HG02763 (cell line): ENCODE measurements around the gene LSM2.
A peak's percentile ranks its signal among the peaks of the same experiment; 100 is the strongest.
"Not testable (repeated sequence)": the region's sequence is repeated elsewhere in the genome, so short reads cannot be mapped to it uniquely, and the experiment has no call there.

ENCODE experiments used
- ATAC-seq: cut with Tn5 transposase; IDR thresholded peaks from one replicate; pipeline ENCODE4 v1.9.1; 2021; ENCODE audit warnings: mild to moderate bottlenecking, moderate library complexity; ENCODE audit not compliant: unreplicated experiment

The LSM2 gene

DNA sequence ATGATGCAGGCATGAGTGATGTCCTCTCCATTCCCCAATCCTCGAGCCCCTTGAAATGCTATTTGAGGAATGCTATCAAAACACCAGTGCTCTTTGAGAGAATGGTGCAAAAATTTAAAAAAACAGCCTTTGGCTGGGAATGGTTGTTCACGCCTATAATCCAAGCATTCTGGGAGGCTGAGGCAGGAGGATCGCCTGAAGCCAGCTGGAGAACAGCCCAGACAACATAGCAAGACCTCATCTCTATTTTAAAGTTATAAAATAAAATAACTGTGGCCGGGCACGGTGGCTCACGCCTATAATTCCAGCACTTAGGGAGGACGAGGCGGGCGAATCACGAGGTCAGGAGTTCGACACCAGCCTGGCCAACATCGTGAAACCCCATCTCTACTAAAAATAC, 7.0 kb downstream of the LSM2 start:
- ATAC-seq: no peak

DNA sequence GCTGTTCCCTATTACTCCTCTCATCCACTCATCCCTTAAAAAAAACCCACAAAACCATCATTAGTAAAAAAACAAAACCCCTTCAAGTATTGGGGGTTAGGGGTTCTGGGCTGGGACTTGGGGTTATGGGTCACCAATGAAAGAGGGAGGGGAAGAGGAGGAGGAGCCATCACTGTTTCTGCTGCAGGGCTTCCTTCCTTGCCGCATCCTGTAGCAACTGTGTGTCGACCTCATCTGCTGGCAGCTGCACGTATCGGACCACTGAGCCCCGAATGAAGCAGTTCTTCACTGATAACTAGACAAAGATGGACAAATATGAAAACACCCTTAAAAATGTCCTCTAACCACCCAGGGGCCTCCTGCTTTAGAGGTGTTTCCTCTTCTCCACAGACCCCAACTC, 9.2 kb downstream of the LSM2 start:
- ATAC-seq: no peak

DNA sequence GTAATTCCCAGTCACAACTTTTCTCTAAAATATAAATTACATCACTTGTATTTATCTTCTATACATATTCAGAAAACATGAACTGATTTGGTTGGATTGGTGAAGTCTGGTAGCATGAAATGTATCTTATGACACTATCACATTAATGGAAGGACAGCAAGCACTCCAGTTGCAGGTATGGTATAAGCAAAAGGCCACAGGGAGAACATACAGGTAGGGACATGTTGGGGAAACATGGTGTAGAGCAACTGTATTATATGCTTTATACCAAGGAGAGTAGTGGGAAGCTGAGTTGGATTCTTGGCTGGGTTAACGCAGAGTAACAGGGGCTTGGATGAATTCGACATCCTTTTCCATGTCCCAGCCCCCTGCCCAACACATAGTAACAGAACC, 9.8 kb downstream of the LSM2 start:
- ATAC-seq: no peak

DNA sequence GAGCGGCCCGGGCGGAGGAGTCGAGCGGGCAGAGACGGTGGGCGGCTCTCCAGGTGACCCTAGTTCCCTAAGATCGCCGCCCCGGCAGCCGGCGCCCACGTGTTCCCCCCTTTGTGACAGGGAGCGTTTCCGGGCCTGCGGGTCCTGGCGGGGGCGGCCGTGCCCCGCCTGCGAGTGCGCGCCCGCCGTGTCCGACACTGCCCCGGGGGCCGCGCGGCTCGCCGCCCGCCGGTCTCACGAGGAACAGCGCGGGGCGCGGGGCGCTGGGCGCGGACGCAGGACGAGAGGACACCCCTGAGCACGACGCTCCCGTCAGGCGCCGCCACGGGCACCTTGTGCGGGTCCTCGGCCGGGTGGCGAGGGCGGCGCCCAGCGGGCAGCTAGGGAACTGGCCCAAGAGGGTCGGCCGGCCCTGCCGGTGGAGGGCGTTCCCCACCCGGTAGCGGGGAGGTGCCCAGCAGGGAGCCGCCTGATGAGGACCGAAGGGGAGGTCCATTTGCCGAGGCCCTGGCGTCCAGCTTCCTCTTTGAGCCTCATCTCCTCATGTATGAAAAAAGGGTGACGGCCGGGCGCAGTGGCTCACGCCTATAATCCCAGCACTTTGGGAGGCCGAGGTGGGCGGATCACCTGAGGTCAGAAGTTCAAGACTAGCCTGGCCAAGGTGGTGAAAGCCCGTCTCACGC, 11.0 kb downstream of the LSM2 start, which contains the start of gene VARS1:
VARS1 (minus strand) TSS at position 137 of the 683 bp plus-strand sequence. CDS start 535 bp downstream, outside the sequence.
- peak; percentile 76 for ATAC-seq

DNA sequence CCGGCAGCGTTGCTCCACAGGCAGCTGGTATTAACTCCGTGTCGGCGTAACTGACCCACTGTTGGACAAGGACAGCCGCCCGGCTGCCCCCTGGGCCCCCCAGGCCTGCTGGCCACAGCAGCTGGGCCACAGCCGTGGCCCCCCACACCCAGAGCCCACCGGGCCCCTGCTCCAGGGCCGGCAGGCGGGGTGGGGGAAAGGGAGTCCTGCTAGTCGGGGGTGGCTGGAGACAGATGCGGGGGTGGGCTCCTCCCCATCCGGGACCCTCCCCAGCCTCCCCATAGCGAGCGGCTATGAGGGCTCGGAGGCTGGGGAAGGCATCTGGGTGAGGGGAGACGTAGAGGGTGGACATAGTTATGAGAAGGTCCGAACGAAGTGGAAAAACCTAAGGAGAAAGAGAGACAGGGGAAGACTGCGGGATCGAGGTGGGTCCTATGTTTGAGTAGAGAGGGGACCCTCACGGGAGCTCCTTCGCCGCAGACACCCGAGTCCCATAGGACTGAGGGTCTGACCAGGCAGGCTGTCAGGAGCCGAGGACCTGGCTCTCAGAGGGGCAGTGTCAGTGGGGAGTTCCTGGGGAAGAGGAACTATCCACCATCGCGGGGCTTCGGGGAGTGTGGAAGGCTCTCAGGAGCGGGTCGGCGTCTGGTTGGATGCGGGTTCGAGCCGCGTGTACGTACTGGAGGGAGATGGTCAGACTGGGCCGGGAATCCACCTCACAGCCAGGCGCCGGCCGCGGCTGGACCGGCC, 11.7 kb downstream of the LSM2 start:
- ATAC-seq: peak; percentile 16

DNA sequence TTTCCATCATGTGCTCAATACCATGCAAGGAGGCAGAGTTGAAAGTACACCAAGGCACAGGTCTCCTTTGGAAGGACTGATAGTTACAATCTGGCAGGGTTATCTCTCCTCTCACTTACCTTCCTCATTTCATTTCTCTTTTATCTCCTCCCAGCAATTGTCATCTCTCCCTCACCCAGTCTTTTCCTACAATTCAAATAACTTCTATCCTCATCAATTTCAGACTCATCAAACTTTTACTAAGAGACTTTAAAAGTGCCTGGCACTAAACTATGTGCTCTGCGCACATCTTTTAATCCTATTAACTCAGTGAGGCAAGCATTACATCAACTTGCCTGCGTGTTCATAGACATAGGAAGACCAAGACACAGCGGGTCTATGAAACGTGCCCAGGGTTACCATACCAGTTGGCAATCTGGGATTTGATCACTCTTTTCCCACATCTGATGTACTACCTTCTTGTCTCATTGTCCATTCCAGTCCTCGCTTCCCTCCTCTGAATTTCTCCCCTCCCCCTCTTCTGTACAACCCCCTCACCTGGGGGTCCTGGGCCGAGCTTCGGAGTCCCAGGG, 12.4 kb downstream of the LSM2 start:
- ATAC-seq: no peak

DNA sequence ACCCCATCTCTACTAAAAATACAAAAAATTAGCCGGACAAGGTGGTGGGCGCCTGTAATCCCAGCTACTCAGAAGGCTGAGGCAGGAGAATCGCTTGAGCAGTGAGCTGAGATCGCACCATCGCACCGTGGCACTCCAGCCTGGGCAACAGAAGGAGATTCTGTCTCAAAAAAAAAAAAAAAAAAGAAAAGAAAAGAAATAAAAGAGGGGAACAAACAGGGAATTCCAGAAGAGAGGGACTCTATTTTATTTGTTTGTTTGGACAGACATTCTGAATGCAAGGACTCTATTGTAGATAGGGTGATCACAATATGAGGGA, 12.9 kb downstream of the LSM2 start:
- not testable (repeated sequence) for ATAC-seq

DNA sequence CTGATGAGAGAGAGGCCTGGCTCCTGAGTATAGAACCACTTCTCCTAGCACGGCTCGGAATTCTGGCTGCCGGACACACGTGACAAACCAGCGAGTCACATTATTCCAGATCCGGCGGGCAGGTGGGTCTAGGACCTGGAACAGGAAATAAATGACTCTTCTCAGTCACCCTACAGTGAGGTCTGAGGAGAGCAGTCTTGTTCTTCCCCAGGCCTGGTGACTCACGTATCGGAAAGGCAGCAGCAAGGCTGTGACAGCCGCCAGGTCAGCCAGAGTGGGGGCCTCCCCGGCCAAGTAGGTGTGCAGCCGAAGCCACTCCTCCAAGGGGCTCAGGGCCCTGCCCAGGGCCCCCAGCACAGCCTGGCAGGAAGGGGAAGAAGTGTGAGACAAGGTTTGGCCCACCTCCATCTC, 14.0 kb downstream of the LSM2 start:
- no peak for ATAC-seq

DNA sequence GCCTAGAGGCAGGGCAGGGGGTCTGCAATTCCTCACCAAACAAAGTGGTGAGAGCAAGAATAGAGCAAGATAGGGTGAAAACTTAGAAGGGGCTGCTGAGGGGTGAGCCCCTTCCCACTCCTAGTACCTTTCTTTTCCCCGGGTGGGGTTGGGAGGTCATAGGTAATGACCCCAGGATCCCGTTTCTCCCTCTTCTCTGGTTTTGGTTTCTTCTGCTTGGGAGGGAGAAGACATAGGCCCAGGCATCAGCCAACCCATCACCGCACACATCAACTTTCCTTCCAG, 14.7 kb downstream of the LSM2 start:
- no peak for ATAC-seq

DNA sequence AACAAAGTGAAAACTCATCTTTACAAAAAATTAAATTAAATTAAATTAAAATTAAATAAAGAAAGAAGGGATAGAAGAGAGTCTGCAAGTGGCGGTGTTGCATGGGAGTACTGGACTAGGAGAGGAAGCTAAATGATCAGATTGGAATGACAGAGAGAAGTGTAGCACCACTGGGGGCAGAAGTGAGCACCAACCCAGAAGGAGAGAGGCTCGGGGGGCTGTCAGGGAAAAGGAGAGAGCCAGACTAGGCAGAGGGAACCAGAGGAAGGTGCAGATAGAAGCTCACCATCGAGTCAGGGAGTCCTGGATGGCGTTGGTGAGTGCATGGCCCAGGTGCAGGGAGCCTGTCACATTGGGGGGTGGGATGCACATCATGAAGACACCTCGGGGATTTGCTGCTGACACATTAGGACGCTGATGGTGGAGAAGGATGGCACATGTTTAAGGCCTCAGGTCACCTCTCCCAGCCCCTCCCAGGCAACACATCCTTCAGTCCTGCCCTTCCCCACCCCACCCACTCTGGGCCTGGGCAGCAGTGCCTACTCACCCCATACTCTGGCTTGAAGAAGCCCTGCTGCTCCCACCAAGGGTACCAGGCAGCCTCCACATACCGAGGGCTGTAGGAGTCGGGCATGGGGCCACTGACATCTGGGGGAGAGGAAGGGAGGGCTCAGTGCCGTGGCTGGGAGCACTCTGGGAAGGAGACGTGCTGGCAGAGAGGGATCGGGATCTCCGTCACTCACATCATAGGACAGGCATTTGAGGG, 15.3 kb downstream of the LSM2 start:
- no peak for ATAC-seq

DNA sequence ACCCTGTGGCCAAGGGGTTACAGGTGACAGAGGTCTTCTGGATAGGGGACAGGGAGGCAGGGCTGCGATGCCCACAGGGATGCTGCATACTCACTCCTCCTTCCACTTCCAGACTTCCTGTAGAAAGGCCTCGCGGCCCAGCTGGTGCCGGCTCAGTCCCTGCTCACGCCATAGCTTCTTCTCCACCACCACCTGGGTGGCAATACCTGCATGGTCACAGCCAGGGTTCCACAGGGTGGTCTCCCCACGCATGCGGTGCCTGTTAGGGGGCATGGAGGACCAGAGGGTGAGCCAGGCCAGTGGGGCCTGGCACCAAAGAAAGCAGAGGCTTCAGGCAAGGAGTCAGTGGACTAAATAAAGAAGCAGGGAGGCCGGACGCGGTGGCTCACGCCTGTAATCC, 21.3 kb downstream of the LSM2 start:
- ATAC-seq: no peak

DNA sequence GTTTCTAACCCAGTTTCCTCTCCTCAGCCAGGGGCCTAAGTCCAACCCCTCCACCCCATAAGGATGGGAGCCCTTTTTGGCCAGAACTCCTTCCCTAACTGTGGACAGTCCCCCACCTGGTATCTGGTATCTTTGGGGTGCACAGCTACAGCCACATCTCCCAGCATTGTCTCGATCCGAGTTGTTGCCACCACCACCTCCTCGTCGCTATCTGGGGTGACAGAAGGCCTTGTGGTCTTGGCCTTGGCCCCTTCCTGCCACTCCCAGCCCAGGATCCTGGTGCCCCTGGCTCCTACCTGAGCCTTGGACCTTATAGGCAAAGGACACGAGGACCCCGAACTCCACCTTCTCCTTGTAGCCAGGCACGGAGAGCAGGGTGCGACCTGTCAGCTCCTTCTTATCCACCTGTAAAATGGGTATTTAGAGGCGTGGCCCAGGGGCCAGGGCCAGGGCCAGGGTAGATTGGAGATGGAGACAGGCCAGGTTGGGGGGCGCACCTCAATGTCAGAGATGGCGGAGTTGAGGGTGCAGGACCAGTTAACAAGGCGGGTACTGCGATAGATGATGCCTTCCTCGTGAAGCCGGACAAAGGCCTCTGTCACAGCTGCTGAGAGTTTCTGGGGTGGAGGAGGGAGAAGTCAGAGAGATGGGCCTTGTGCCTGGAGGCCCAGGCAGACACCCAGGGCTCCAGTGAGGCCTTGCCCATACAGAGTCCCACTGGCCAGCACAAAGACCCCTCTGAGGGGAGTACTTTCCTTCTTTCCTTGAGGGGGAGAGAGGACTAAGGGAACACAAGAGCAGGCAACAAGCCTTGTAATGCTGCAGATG, 22.5 kb downstream of the LSM2 start:
- ATAC-seq: no peak

DNA sequence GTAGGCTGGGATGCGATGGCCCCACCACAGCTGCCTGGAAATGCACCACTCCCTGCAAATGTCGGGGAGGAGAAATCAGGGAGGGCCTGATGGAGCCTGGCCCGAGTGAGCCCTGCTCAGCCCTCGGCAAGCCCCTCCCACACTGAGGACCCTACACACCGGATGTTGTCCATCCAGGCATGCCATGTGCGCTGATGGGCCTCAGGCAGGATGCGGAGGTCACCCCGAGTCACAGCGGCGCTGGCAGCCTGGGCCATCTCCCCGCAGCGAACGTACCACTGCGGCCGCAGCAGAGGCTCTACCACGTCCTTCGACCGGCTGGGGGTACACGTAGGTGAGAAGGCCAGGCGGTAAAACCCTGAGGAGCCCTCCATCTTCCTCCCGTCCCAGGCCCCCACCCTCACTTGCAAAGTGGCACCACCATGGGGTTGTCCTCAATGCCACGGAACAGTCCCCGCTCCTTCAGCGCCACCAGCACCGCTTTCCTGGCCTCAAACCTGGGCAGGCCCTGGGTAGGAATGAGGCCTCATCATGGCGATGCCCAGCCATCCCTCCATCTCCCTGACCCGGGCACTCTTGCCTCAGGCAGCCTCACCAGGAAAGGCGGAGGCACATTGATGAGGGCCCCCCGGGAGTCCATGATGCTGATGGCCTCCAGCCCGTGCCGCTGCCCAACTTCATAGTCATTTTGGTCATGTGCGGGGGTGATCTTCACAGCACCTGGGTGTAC, 24.5 kb downstream of the LSM2 start:
- ATAC-seq: no peak

DNA sequence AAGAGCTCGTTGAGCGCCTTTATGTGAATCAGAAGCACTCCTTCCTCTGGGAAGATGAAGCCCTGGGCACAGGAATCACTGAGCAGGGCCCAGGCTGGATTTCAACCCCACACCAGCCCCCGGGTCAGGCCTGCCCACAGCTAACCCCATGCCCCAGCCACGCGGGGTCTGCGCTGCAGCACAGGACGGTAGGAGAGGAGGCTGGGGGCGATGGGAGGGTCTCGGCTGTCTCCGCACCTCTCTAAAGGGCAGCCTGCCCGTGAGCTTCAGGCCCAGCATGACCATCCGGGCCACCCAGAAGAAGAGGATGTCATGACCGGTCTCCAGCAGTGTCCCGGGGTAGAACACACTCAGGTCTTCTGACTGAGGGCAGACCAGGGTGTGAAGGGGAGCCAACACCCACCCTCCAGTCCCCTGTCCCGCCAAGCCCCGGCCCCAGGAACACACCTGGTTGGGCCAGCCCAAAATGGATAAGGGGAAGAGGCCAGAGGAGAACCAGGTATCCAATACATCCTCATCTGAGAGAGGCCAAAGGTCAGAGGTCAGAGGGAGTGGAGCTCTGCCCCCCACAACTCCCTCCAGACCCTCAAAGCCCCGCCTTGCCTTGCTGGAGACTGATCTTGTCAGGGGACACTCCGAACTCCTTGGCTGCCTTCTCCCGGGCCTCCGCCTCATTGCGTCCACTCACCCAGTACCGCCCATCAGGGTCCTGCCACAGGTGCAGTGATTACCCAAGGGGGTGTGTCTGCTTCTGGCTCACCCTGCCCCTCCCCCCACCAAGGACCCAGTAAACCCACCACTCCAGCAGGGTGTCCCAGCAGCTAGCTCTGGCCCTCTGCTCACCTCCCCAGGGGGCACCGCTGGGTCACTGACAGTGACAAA, 25.3 kb downstream of the LSM2 start:
- ATAC-seq: no peak

DNA sequence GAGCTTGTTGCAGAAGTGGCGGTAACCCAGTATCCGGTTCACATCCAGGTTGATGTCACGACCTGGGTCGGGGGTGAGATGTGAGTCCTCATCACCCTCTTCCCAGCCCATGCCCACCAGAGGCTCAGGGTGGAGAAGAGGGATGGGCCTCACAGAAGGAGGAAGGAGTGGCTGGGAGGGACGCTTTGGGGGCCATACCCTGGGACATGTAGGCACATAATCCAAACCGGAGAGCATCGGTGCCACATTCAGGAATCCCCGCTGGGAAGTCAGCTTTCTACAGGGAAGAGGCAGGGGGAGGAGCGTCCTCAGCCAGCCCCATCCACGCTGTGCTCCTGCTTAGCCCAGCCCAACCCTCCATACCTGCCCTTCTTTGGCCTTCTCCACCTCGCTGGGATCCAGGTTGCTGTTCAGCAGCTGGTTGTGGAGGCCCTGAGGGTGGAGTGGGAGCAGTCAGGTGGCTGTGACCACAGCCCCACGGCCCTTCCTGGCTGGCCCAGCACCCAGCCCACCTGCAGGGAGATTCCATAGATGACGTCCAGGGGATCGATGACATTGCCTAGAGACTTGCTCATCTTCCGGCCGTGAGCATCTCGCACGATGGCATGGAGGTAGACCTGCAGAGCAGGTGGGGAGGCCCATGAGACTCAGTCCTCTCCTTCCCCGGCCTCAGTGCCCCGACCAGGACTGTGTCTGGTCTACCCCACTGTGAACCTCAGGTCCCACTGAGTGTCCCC, 26.1 kb downstream of the LSM2 start:
- ATAC-seq: no peak

DNA sequence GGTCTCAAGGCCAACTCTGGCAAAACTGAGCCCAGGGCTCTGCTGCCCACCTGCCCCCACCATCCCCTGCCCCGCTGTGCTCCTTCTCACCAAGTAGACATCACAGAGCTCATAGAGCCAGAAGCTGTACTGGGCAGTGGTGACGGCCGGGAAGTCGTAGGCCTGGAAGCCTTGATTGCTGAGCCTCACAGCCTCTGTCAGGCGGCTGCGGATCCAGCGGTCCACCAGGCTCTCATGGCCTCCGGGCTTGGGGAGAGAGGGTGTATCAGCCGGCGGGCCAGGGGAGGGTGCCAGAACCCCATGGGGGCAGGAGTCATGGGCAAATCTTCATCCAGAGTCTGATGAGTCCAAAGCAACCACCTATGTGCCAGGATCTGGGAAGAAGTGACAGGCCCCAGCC, 26.9 kb downstream of the LSM2 start:
- no peak for ATAC-seq

DNA sequence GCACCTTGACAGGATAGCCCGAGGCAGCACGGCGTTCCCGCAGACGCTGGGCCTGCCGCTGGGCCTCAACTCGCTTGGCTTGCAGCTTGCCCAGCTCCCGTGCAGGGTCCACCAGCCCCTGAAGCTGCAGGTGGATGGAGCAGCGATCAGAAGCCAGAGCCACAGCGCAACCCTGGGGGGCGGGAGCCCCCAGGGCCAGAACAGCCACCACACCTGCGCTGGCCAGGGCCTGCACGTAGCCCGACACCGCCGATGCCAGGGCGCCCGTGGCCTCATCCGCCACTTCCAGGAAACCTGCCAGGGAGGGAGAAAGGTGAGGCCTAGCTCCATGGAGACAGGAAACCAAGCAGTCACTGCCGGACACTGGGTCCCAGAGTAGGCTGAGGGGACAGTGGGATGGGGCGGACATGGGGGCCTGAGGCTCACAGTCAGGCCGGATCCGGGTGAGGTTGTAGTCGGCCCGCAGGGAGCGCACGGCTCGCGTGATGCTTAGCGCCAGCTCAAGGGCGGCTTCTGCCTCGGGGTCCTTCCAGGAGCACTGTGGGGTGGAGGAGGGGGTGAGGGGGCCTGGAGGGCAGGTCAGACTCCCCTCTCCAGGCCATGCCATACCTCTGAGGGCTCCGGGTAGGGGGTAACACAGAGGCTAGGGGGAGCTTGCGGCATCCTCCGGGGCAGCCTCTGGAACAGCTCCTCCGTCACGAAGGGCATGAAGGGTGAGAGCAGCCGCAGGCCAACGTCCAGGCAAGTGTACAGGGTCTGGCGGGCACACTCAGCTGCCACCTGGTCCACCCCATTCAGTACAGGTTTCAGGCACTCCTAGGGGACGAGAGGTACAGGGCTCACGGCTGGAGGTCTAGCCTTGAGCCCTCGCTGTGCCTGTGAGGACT, 27.5 kb downstream of the LSM2 start:
- no peak for ATAC-seq

DNA sequence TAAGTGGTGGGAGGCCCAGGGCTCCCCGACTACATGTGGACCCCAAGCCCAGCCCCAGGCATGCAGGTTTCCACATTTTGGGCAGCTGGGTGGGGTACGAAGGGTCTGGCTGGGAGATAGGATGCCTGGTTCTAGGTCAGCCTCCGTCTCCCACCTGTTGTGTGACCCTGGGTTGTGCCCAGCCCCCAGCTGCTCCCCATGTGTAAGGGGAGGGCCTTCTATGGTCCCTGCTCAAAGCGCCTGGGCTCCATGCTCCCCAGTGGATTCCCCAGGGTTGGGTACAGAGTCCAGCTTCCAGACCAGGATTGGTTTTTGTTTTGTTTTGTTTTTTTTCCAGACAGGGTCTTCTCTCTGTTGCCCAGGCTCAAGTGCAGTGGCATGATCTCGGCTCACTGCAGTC, 28.6 kb downstream of the LSM2 start:
- no peak for ATAC-seq
